A549 (cell line): ENCODE results near the gene SLC25A40. TPM values are rescaled to one million over a fixed set of nuclear protein-coding genes. Genes with fewer than 3 reads are reported as not detected.

Source experiments
- ATAC-seq, 2 experiments: fragments of 200-7000 bp in 1 of 2; fragments of >200 bp in 1 of 2; cut with Nextera tagmentation in 1 of 2; cut with Tn5 transposase in 1 of 2; 3 replicates each; pipeline versions ENCODE4 v1.8.0 to v1.9.1; 2018 to 2020; ENCODE audit warnings: mild to moderate bottlenecking in 1 of 2, moderate library complexity in 1 of 2
- CTCF ChIA-PET: fragments of 300-600 bp; sonication (Branson Sonifier 250); formaldehyde crosslinking; extraction: SDS; loops from one replicate; lab custom pipeline; 2021; ENCODE audit warnings: antibody characterized with exemption, inconsistent platforms; lab: Yijun Ruan, JAX
- POLR2A ChIA-PET: fragments of 350-600 bp; formaldehyde crosslinking; extraction: SDS; loops from one replicate; lab custom pipeline; 2021; ENCODE audit warnings: antibody characterized with exemption, inconsistent platforms; lab: Yijun Ruan, JAX
- DNase-seq, 2 experiments: peaks; one replicate each; pipeline versions ENCODE4 v3.0.0 to v3.0.0-alpha.2; 2011 to 2016; ENCODE audit warnings: low read depth in 1 of 2, low spot score in 1 of 2
- FAIRE-seq: peaks from 2 replicates; lab custom pipeline; 2011; peaks lifted over from hg19 to GRCh38; lab: Jason Lieb, UNC
- H3K27ac ChIP-seq, 2 experiments: fragments of >200 bp; sonication (Bioruptor Twin); formaldehyde crosslinking; 3 replicates each; pipeline ENCODE4 v1.5.1; 2016 to 2017
- H3K4me1 ChIP-seq: fragments of >200 bp; sonication (Bioruptor Twin); formaldehyde crosslinking; 3 replicates; pipeline ENCODE4 v1.6.1; 2016
- H3K4me2 ChIP-seq: fragments of >200 bp; sonication (Bioruptor Twin); formaldehyde crosslinking; 3 replicates; pipeline ENCODE4 v1.6.1; 2016
- H3K4me3 ChIP-seq: fragments of >200 bp; sonication (Bioruptor Twin); formaldehyde crosslinking; 3 replicates; pipeline ENCODE4 v1.5.1; 2016
- H3K9me3 ChIP-seq: fragments of >200 bp; sonication (Bioruptor Twin); formaldehyde crosslinking; 3 replicates; pipeline ENCODE4 v1.6.1; 2016
- CEBPB ChIP-seq, 2 experiments: fragments of >200 bp in 1 of 2; sonication (Bioruptor Twin) in 1 of 2; formaldehyde crosslinking in 1 of 2; IDR thresholded peaks; 2 replicates each; pipeline ENCODE4 v1.6.1; 2012 to 2016
- CHD2 ChIP-seq: fragments of 150-350 bp; IDR thresholded peaks from 2 replicates; pipeline ENCODE4 v1.6.1; 2014; ENCODE audit warnings: low read length; ENCODE audit not compliant: partially characterized antibody
- E2F6 ChIP-seq: IDR thresholded peaks from 2 replicates; pipeline ENCODE4 v1.6.1; 2012; ENCODE audit warnings: low read depth, borderline replicate concordance
- EHF ChIP-seq: fragments of 250-450 bp; sonication (Bioruptor Pico); IDR thresholded peaks from 2 replicates; pipeline ENCODE4 v1.5.0; 2020; ENCODE audit warnings: mild to moderate bottlenecking
- FOXS1 ChIP-seq: fragments of 250-450 bp; sonication (Bioruptor Pico); IDR thresholded peaks from 2 replicates; pipeline ENCODE4 v1.5.0; 2020; ENCODE audit warnings: mild to moderate bottlenecking, moderate library complexity
- HES2 ChIP-seq: fragments of >200 bp; sonication (Bioruptor Twin); formaldehyde crosslinking; IDR thresholded peaks from 2 replicates; pipeline ENCODE4 v1.6.1; 2016
- HEYL ChIP-seq: fragments of 250-450 bp; sonication (Bioruptor Pico); IDR thresholded peaks from 2 replicates; pipeline ENCODE4 v1.8.0; 2021; ENCODE audit warnings: mild to moderate bottlenecking, moderate library complexity
- HMGXB4 ChIP-seq: fragments of 250-450 bp; sonication (Bioruptor Pico); IDR thresholded peaks from 2 replicates; pipeline ENCODE4 v1.5.0; 2021; ENCODE audit warnings: mild to moderate bottlenecking, moderate library complexity, borderline replicate concordance
- HOXB13 ChIP-seq: fragments of 250-450 bp; sonication (Bioruptor Pico); IDR thresholded peaks from 2 replicates; pipeline ENCODE4 v1.5.0; 2020; ENCODE audit warnings: low read depth, mild to moderate bottlenecking, moderate library complexity
- HOXB5 ChIP-seq: fragments of 250-450 bp; sonication (Bioruptor Pico); IDR thresholded peaks from 2 replicates; pipeline ENCODE4 v1.5.0; 2020; ENCODE audit warnings: mild to moderate bottlenecking, moderate library complexity
- PBX3 ChIP-seq: IDR thresholded peaks from 2 replicates; pipeline ENCODE4 v1.6.1; 2012
- RAD21 ChIP-seq, 2 experiments: fragments of >200 bp in 1 of 2; sonication (Bioruptor Twin) in 1 of 2; formaldehyde crosslinking in 1 of 2; IDR thresholded peaks in 1 of 2; conservative IDR thresholded peaks in 1 of 2; 2 replicates in 1 of 2; 3 replicates in 1 of 2; pipeline ENCODE4 v1.6.1; 2012 to 2018; ENCODE audit warnings: inconsistent platforms in 1 of 2
- ZC3H11A ChIP-seq: fragments of 450-650 bp; IDR thresholded peaks from 2 replicates; pipeline ENCODE4 v1.6.1; 2014; ENCODE audit warnings: antibody characterized with exemption, mild to moderate bottlenecking
- ZFP36 ChIP-seq: fragments of 450-650 bp; IDR thresholded peaks from 2 replicates; pipeline ENCODE4 v1.6.1; 2014; ENCODE audit warnings: borderline replicate concordance; ENCODE audit not compliant: partially characterized antibody
- ZSCAN20 ChIP-seq: fragments of 250-450 bp; sonication (Bioruptor Pico); IDR thresholded peaks from 2 replicates; pipeline ENCODE4 v1.8.0; 2022; ENCODE audit warnings: mild to moderate bottlenecking, moderate library complexity
- WGBS: methylation state at CpG from one replicate; pipeline ENCODE4 v1.1.6; 2017; ENCODE audit errors: missing lambda C conversion rate; 5-methylcytosine and 5-hydroxymethylcytosine counted together
- polyA plus RNA-seq, 4 experiments: library from polyadenylated mRNA; depleted of rRNA in 3 of 4; stranded (reverse); fragments of >200 nt; fragmentation: RNase III in 1 of 4; extraction: RNeasy Plus Mini Kit Qiagen cat#74134 plus additional on column Dnase treatment in 1 of 4; gene quantifications; 2 replicates in 3 of 4; 3 replicates in 1 of 4; pipeline ENCODE4 v1.2.3, GENCODE V29; 2011 to 2017
- TF ChIP-seq, protein P1 (sequence below): fragments of >200 bp; sonication (Bioruptor Twin); formaldehyde crosslinking; IDR thresholded peaks from 3 replicates; pipeline ENCODE4 v1.5.1; 2016

Gene SLC25A40
- polyA plus RNA-seq, 2 of the 4 experiments (the other 2 are of a cell fraction): 11.8 to 22.0 TPM

DNA sequence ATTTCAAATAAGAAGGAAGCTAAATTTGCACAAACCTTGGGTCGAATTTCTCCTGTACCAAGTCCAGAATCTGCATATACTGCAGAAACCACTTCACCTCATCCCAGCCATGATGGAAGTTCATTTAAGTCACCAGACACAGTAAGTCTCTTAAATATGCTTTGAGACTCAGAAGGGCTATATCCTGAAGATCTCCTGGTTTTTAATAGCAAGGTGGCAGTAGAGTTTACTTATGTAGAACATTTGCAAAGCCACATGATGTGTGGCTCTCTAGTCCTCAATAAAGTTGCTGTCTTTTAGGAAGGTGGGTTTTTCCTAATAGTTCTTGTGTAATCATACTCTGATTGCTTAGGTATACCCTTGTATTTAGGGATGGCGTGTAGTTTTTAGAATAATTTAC is 8.9 kb upstream of the SLC25A40 start:
- FAIRE-seq (no peak), ATAC-seq (peak; percentile 37 to 74; a peak in 3 of 6 replicates), DNase-seq (peak in 1 of 2 experiments; percentile 19)
- H3K9me3 ChIP-seq: no peaks in the 10 kb centered on the region
- H3K4me1 ChIP-seq: no peaks in the 10 kb centered on the region
- H3K4me3 ChIP-seq: no peak overlapping the region
- WGBS: 89% methylated on average over 2 of the region's 2 CpGs
- ChIA-PET POLR2A (no interaction called here), CTCF (interaction anchor here (1.0 to 3.2 kb wide), 3 partner anchors 88 to 378 kb away, joined by 3 to 18 read pairs (median 4); no protein-coding TSS in a partner anchor)
- no peak overlapping the region for H3K4me2 ChIP-seq
- no peak overlapping the region for H3K27ac ChIP-seq
- TF ChIP-seq CEBPB (IDR thresholded peaks at IDR 0.05) (no peak), RAD21 (conservative IDR thresholded peaks at IDR 0.05 in 1 of 2, IDR thresholded peaks at IDR 0.05 in 1 of 2) (no peak), HOXB5 (no peak), CHD2 (no peak)

DNA sequence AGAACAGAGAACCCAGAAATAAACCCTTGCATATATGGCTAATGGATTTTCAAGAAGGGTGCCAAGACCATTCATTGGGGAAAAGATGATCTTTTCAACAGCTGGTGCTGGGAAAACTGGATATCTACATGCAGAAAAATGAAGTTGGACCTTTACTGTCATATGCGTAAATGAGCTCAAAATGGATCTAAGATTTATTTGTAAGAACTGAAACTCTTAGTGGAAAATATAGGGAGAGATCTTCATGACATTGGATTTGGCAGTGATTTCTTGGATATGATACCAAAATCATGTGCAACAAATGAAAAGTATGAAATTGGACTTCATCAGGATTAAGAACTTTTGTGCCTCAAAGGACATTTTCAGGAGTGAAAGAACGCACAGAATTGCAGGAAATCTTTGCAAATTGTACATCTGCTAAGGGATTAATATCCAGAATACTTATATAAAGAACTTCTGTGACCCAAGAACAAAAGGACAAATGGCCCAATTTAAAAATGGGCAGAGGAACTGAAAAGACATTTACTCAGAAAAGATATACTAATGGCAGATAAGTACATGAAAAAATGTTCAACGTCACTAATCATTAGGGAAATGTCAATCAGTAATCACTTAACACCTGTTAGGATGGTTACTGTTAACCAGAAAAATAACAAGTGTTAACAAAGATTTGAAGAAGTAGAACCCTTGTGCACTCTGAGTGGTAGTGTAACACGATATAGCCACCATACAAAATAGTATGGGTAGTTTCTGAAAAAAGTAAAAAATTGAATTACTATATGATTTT is 6.2 kb upstream of the SLC25A40 start:
- H3K27ac ChIP-seq: no peak overlapping the region
- no peaks in the 10 kb centered on the region for H3K9me3 ChIP-seq
- DNase-seq (no peak), FAIRE-seq (no peak), ATAC-seq (no peak)
- H3K4me1 ChIP-seq: peaks cover 8% of the 10 kb centered on the region; the same call in 2 of the 3 replicates
- 92% methylated on average over 4 of the region's 4 CpGs for WGBS
- POLR2A ChIA-PET: no interaction called here
- H3K4me2 ChIP-seq: no peak overlapping the region
- CTCF ChIA-PET: interaction anchor here (0.9 kb wide), 1 partner anchor 85 kb away, joined by 4 read pairs; no protein-coding TSS in a partner anchor
- TF ChIP-seq ZFP36: no peak
- no peak for TF ChIP-seq ZSCAN20 (CRISPR knock-in tag)
- H3K4me3 ChIP-seq: no peak overlapping the region

GRCh38 chr7:87878208-87878735 is 2.1 kb upstream of the SLC25A40 start:
- peak overlapping the region; percentile 82 for H3K4me2 ChIP-seq
- ATAC-seq (no peak), FAIRE-seq (no peak), DNase-seq (no peak)
- ChIA-PET CTCF (interaction anchor here (1.1 to 1.7 kb wide), 3 partner anchors 8 to 81 kb away, joined by 3 to 8 read pairs (median 3); no protein-coding TSS in a partner anchor), POLR2A (no interaction called here)
- no peaks in the 10 kb centered on the region for H3K9me3 ChIP-seq
- 54% methylated on average over 3 of the region's 3 CpGs for WGBS
- H3K27ac ChIP-seq: no peak overlapping the region
- H3K4me1 ChIP-seq: peaks cover 20% of the 10 kb centered on the region
- no peak for TF ChIP-seq PBX3
- no peak for TF ChIP-seq HOXB13 (CRISPR knock-in tag)
- no peak for TF ChIP-seq FOXS1 (CRISPR knock-in tag)
- no peak for TF ChIP-seq HEYL (CRISPR knock-in tag)
- TF ChIP-seq, protein P1, sequence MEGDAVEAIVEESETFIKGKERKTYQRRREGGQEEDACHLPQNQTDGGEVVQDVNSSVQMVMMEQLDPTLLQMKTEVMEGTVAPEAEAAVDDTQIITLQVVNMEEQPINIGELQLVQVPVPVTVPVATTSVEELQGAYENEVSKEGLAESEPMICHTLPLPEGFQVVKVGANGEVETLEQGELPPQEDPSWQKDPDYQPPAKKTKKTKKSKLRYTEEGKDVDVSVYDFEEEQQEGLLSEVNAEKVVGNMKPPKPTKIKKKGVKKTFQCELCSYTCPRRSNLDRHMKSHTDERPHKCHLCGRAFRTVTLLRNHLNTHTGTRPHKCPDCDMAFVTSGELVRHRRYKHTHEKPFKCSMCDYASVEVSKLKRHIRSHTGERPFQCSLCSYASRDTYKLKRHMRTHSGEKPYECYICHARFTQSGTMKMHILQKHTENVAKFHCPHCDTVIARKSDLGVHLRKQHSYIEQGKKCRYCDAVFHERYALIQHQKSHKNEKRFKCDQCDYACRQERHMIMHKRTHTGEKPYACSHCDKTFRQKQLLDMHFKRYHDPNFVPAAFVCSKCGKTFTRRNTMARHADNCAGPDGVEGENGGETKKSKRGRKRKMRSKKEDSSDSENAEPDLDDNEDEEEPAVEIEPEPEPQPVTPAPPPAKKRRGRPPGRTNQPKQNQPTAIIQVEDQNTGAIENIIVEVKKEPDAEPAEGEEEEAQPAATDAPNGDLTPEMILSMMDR: no peak
- no peak for TF ChIP-seq E2F6
- TF ChIP-seq ZC3H11A: no peak
- TF ChIP-seq EHF: no peak
- TF ChIP-seq HES2: no peak
- TF ChIP-seq HMGXB4: no peak
- H3K4me3 ChIP-seq: peak overlapping the region; percentile 94
